WI38 (cell line): Measurements from ENCODE around the gene SFMBT2.

Experiments
- H3K4me3 ChIP-seq: 2 replicates; pipeline ENCODE4 v1.5.1; 2011; ENCODE audit warnings: low read depth, mild to moderate bottlenecking, control low read depth, low read length
- TF ChIP-seq, protein P1 (sequence below): IDR thresholded peaks from 2 replicates; pipeline ENCODE4 v1.5.1; 2012; ENCODE audit warnings: low read depth, mild to moderate bottlenecking, control low read depth, low read length

The SFMBT2 gene

GRCh38 chr10:7444551-7445121 is 33.8 kb upstream of the SFMBT2 start:
- TF ChIP-seq, protein P1, sequence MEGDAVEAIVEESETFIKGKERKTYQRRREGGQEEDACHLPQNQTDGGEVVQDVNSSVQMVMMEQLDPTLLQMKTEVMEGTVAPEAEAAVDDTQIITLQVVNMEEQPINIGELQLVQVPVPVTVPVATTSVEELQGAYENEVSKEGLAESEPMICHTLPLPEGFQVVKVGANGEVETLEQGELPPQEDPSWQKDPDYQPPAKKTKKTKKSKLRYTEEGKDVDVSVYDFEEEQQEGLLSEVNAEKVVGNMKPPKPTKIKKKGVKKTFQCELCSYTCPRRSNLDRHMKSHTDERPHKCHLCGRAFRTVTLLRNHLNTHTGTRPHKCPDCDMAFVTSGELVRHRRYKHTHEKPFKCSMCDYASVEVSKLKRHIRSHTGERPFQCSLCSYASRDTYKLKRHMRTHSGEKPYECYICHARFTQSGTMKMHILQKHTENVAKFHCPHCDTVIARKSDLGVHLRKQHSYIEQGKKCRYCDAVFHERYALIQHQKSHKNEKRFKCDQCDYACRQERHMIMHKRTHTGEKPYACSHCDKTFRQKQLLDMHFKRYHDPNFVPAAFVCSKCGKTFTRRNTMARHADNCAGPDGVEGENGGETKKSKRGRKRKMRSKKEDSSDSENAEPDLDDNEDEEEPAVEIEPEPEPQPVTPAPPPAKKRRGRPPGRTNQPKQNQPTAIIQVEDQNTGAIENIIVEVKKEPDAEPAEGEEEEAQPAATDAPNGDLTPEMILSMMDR: no peak
- H3K4me3 ChIP-seq: no peak overlapping the region

DNA sequence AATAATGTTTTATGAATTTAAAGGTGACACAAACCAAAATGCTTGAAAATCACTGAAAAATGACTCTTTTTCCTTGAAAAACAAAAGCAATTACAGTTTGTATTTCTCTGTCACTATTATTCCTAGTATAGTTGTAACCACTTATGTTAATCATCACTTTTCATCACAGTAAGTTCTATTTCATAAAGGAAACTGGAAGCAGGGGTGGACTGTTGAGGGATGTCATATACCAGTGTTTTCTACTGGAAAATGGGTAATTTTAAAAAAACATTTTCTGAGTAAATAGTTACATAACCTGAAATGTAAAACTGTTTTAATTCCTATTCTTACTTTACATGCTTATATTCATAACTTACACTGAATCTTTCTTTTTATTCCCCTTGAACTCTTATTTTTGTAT is 32.2 kb upstream of the SFMBT2 start:
- TF ChIP-seq, protein P1: no peak

DNA sequence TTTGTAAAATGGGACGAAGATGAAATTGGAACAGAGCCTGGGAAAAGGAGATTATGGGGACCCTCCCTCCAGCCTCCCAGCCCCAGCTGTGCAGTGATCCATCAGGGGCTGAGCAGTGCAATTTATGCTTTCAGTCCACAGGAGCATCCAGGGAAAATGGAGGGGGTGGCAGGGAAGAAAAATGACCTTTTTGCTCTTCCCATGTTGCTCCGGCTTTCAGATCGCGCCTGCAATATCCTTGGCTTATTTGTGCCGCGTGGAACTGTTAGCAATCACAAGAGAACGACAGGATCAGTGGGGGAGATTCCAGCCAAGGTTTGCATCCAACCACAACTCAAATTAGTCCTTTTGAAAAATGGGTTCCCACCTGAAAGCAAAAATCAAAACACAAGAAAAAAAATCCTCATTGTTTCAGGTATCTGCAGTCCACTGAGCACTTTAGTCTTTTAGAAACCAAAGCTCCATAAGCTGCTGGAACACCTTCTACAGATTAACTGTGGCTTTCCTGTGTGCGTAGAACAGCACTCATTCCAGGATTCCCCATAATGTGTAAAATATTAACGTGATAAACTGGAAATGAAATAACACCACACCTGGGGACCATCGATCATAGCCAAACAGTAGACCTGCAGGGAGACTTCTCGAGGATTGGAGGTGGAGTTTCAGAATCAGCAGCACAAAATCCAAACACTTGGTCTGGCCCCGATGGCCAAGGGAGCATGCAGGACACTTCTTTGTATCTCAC is 30.7 kb upstream of the SFMBT2 start:
- TF ChIP-seq, protein P1: no peak
- no peak overlapping the region for H3K4me3 ChIP-seq

More for the DNA sequence above, 32.2 kb upstream of the SFMBT2 start:
- H3K4me3 ChIP-seq: no peak overlapping the region

DNA sequence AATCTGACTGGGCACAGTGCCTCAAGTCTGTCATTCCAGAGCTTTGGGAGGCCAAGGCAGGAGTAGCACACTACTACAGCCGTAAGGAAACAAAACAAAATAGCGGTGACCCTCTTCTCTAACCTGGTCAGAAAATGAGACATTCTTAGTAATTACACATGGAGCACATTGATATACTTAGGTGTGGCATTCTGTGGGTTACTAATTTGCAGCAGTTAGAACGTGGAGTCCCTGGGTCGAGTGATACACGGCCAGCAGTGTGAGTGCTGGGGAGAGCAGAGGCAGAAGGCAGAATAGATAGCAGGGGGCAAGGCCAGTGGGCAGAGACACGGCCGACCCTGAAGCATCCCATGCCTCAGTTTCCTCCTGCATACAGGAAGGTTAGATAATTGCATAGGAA is 28.9 kb upstream of the SFMBT2 start:
- H3K4me3 ChIP-seq: no peak overlapping the region
- TF ChIP-seq, protein P1: no peak

DNA sequence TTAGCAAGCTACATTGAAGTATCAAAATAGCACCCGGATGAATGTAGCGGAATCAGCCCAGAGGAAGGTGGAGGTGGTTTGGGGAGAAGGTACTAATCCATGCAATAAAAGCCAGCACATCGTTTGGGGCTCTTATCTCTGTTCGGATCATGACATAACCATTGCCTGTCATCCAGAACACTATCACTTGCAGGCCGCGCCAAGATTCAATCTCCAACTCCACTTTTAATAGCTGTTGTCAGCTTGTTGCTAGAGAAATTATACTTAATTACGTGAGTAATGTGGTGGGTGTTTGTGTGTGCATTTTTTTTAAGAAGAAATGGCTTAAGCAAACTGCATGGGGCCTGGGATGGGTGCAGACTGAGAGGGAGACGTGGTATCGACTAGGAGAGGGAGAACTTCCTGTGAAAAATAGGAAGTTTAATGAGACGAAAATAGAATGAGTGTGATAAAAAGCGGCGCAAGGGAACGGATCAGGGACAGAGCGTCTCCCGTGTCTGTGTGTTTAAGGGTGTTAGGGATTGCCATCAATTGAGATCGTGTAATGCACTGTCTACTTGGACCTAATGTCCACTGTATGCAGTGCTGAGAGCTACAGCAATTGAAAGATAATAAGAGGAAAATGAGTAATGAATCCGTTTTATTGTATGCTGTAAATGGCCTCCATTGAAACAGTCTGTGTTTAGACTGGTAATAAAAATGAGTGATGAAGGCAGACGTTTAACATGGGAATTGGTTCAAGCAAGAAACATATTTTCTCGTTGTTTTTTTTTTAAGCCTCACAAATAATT is 27.6 kb upstream of the SFMBT2 start:
- TF ChIP-seq, protein P1: no peak
- H3K4me3 ChIP-seq: no peak overlapping the region

DNA sequence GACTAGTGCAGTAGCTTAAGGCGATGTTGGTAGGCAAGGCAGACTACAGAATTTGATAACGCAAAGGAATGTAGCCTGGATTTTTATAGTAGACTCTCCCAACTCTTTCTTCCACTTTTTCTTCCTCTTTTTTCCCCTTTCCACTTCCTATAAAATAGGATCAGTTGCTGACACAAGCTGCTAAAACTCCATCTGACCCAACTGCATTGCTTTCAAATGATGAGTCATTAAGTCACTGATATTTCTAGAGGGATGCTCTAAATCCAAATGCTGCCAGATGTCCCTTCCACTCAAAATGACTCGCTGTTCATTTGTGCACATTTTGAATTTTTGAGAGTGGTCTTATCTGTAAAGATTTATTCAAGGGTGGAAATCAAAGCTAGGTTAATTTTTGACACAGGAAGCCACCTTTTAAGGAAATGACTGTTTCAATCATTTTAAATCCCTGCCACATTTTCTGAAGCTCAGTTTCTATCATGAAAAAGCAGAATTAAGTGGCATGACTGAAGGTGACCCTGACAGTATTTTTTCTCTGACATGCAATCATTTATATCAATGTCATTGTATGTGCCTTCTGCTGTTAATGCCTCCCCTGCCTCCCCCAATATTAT is 25.8 kb upstream of the SFMBT2 start:
- no peak overlapping the region for H3K4me3 ChIP-seq
- TF ChIP-seq, protein P1: no peak
